Measurements from ENCODE around the gene NKIRAS1. TPM values are rescaled to one million over a fixed set of nuclear protein-coding genes. Genes with fewer than 3 reads are reported as not detected.

Gene NKIRAS1
- total and polyA plus RNA-seq, 2 of the 8 experiments (the other 6 are each of a cell fraction or from before 2014, with no cell fraction given) = 3.4 to 7.0 TPM

Other genes starting within 250 kb of the NKIRAS1 start
- 130 and 141 TPM in 2 replicates for gene UBE2E1, start 111.0 kb downstream of the NKIRAS1 start, total RNA-seq (2021; fragmentation: NEBNext Ultra II Directional; extraction: Animal tissue kit (Norgen Biotek cat#: 25700))
- 56.8 and 109 TPM in 2 replicates for gene UBE2E1, start 111.0 kb downstream of the NKIRAS1 start, polyA plus RNA-seq (2011; rRNA removed)
- gene RPL15, start 142 bp upstream of the NKIRAS1 start, total RNA-seq (2021; fragmentation: NEBNext Ultra II Directional; extraction: Animal tissue kit (Norgen Biotek cat#: 25700)) = 2,767 and 2,819 TPM in 2 replicates
- gene RPL15, start 142 bp upstream of the NKIRAS1 start, polyA plus RNA-seq (2011; rRNA removed) = 6,473 and 6,491 TPM in 2 replicates
- 21.7 and 22.0 TPM in 2 replicates for gene NR1D2, start 28.3 kb upstream of the NKIRAS1 start, total RNA-seq (2021; fragmentation: NEBNext Ultra II Directional; extraction: Animal tissue kit (Norgen Biotek cat#: 25700))
- gene NR1D2, start 28.3 kb upstream of the NKIRAS1 start, polyA plus RNA-seq (2011; rRNA removed) = 3.5 and 5.9 TPM in 2 replicates

Data from H1 (cell line).